HepG2 (cell line): Measurements from ENCODE around the gene KIAA1217. TPM values are rescaled to one million over a fixed set of nuclear protein-coding genes. Genes with fewer than 3 reads are reported as not detected.
A peak's percentile ranks its signal among the peaks of the same experiment; 100 is the strongest.

Experiments used
- ATAC-seq: fragments of 200-7000 bp; cut with Tn5 transposase; 3 replicates; pipeline ENCODE4 v1.9.1; 2020; ENCODE audit warnings: mild to moderate bottlenecking, moderate library complexity
- BruUV-seq: library from RNA; stranded (reverse); fragments of 400-500 nt; replicated peaks from 2 replicates; lab custom pipeline; 2021; lab: Mats Ljungman, UMichigan
- CTCF ChIA-PET: fragments of 300-600 bp; formaldehyde crosslinking; extraction: SDS; loops from one replicate; lab custom pipeline; 2021; ENCODE audit warnings: low total read pairs, inconsistent platforms, low intra/inter-chr PET ratio; lab: Yijun Ruan, JAX
- POLR2A ChIA-PET: fragments of 350-600 bp; sonication (Branson Sonifier 250); formaldehyde crosslinking; loops from one replicate; lab custom pipeline; 2020; ENCODE audit warnings: antibody characterized with exemption, inconsistent platforms; lab: Yijun Ruan, JAX
- DNase-seq: peaks from one replicate; pipeline ENCODE4 v3.0.0-alpha.2; 2015; ENCODE audit warnings: low spot score
- FAIRE-seq: peaks from 3 replicates; lab custom pipeline; 2011; peaks lifted over from hg19 to GRCh38; lab: Jason Lieb, UNC
- H2AFZ ChIP-seq: one replicate; pipeline ENCODE4 v1.6.1; 2011; ENCODE audit warnings: low read length, inconsistent platforms
- H3K27ac ChIP-seq: fragments of 300-600 bp; 3 replicates; pipeline ENCODE4 v1.8.0; 2011; ENCODE audit warnings: mixed run types, mild to moderate bottlenecking, mixed read lengths, low read length, inconsistent platforms; ENCODE audit not compliant: insufficient read depth; ENCODE audit errors: extremely low read length
- H3K27me3 ChIP-seq, 2 experiments: fragments of 200-600 bp in 1 of 2; 2 replicates in 1 of 2; 3 replicates in 1 of 2; pipeline versions ENCODE4 v1.6.0 to v1.8.0; 2011; ENCODE audit warnings: low read length in 2 of 2, mild to moderate bottlenecking in 2 of 2, moderate library complexity in 2 of 2, inconsistent platforms in 1 of 2; ENCODE audit not compliant: insufficient read depth in 2 of 2, control insufficient read depth in 1 of 2
- H3K36me3 ChIP-seq, 2 experiments: fragments of 200-600 bp in 1 of 2; replicated peaks in 1 of 2; 2 replicates in 1 of 2; 3 replicates in 1 of 2; pipeline versions ENCODE4 v1.5.1 to v1.8.0; 2011; ENCODE audit warnings: low read length in 2 of 2, inconsistent platforms in 1 of 2; ENCODE audit not compliant: insufficient read depth in 2 of 2, control insufficient read depth in 1 of 2
- H3K4me1 ChIP-seq: 2 replicates; pipeline ENCODE4 v1.5.1; 2012; ENCODE audit warnings: low read length, inconsistent platforms; ENCODE audit not compliant: insufficient read depth
- H3K4me2 ChIP-seq: 2 replicates; pipeline ENCODE4 v1.6.0; 2011; ENCODE audit warnings: low read depth, low read length, inconsistent platforms
- H3K4me3 ChIP-seq, 3 experiments: fragments of 200-600 bp in 1 of 3; sonication (generic), shearing (Covaris generic) in 1 of 3; replicated peaks in 1 of 3; 2 replicates each; pipeline ENCODE4 v1.5.1; 2011 to 2016; ENCODE audit warnings: low read length in 3 of 3, inconsistent platforms in 2 of 3, low read depth in 2 of 3, mild to moderate bottlenecking in 2 of 3, control low read depth in 1 of 3, mixed read lengths in 1 of 3; ENCODE audit not compliant: insufficient read depth in 1 of 3
- H3K79me2 ChIP-seq: one replicate; pipeline ENCODE4 v1.6.1; 2011; ENCODE audit warnings: low read length, inconsistent platforms; ENCODE audit not compliant: insufficient read depth
- H3K9ac ChIP-seq: 2 replicates; pipeline ENCODE4 v1.6.0; 2011; ENCODE audit warnings: mild to moderate bottlenecking, low read depth, low read length, inconsistent platforms; ENCODE audit not compliant: insufficient read depth
- H3K9me3 ChIP-seq: 2 replicates; pipeline ENCODE4 v1.5.1; 2012; ENCODE audit warnings: mild to moderate bottlenecking, low read length
- H4K20me1 ChIP-seq: 2 replicates; pipeline ENCODE4 v1.6.0; 2011; ENCODE audit warnings: inconsistent platforms, mild to moderate bottlenecking, low read length, moderate library complexity; ENCODE audit not compliant: insufficient read depth
- JARID2 ChIP-seq: sonication (generic); formaldehyde crosslinking; IDR thresholded peaks from 2 replicates; pipeline ENCODE4 v1.8.1; 2023; ENCODE audit warnings: missing genetic modification reagents, inconsistent platforms; ENCODE audit not compliant: insufficient replicate concordance
- MEF2D ChIP-seq: sonication (generic); formaldehyde crosslinking; IDR thresholded peaks from 2 replicates; pipeline ENCODE4 v1.5.1; 2020; ENCODE audit warnings: mild to moderate bottlenecking, missing genetic modification reagents
- NR2F1 ChIP-seq, 2 experiments: fragments of 450-650 bp in 1 of 2; formaldehyde crosslinking in 1 of 2; IDR thresholded peaks; 2 replicates each; pipeline versions ENCODE4 v1.5.0 to v1.6.1; 2016 to 2020; ENCODE audit warnings: mild to moderate bottlenecking in 1 of 2, missing compliant biosample characterization in 1 of 2, missing genetic modification reagents in 1 of 2, moderate library complexity in 1 of 2
- SOX5 ChIP-seq: IDR thresholded peaks from 2 replicates; pipeline ENCODE4 v1.6.1; 2016; ENCODE audit warnings: borderline replicate concordance
- SSRP1 ChIP-seq: IDR thresholded peaks from 2 replicates; pipeline ENCODE4 v1.6.1; 2016; ENCODE audit warnings: control low read depth
- ZNF101 ChIP-seq: sonication (generic); formaldehyde crosslinking; IDR thresholded peaks from 2 replicates; pipeline ENCODE4 v1.4.0; 2020; ENCODE audit warnings: mild to moderate bottlenecking, low read depth, missing genetic modification reagents, borderline replicate concordance
- ZNF629 ChIP-seq: sonication (generic); formaldehyde crosslinking; conservative IDR thresholded peaks from 2 replicates; pipeline ENCODE4 v1.5.0; 2020; ENCODE audit warnings: missing genetic modification reagents
- ZNF792 ChIP-seq: IDR thresholded peaks from 2 replicates; pipeline ENCODE4 v1.6.1; 2016
- WGBS: methylation state at CpG from one replicate; pipeline ENCODE4 v1.1.6; 2017; ENCODE audit warnings: low lambda C conversion rate; 5-methylcytosine and 5-hydroxymethylcytosine counted together
- in situ Hi-C: cut with HindIII; loops from 2 replicates; pipeline ENCODE4 v1.10.0; 2017; ENCODE audit warnings: low pct_unique_long_range_greater_than_20kb; ENCODE audit not compliant: extremely low pct_ligation_motif_present
- intact Hi-C: fragments of 100-400 bp; cut with micrococcal nuclease; formaldehyde crosslinking; loops from one replicate; pipeline ENCODE4 v1.10.0; 2022; ENCODE audit not compliant: unreplicated experiment
- polyA plus RNA-seq, 8 experiments: library from polyadenylated mRNA; depleted of rRNA in 3 of 8; stranded (reverse) in 7 of 8; unstranded in 1 of 8; fragments of >200 nt; fragmentation: Illumina TruSeq in 4 of 8; extraction: Trizol in 4 of 8; gene quantifications; 2 replicates each; pipeline versions ENCODE4 v1.2.1 to v1.2.3, GENCODE V29; 2011 to 2016; ENCODE audit warnings: low read depth in 4 of 8, missing spikeins in 1 of 8, mixed read lengths in 1 of 8; ENCODE audit not compliant: insufficient read depth in 1 of 8
- total RNA-seq, 5 experiments: library from RNA; depleted of rRNA; stranded (reverse); fragments of >200 nt; fragmentation: Illumina TruSeq; extraction: Trizol; gene quantifications; 2 replicates each; pipeline ENCODE4 v1.2.3, GENCODE V29; 2016; ENCODE audit warnings: low read depth in 1 of 5
- TF ChIP-seq, protein P1 (sequence below): IDR thresholded peaks from 2 replicates; pipeline ENCODE4 v1.6.1; 2016; ENCODE audit warnings: missing genetic modification reagents, missing compliant biosample characterization
- TF ChIP-seq, protein P2 (sequence below): conservative IDR thresholded peaks from 2 replicates; pipeline ENCODE4 v1.6.1; 2018; ENCODE audit warnings: missing genetic modification reagents
- TF ChIP-seq, protein P3 (sequence below): sonication (generic); formaldehyde crosslinking; IDR thresholded peaks from 2 replicates; pipeline ENCODE4 v1.8.0; 2022; ENCODE audit warnings: missing genetic modification reagents, low read depth, mild to moderate bottlenecking, borderline replicate concordance
- TF ChIP-seq, protein P4 (sequence below): sonication (generic); formaldehyde crosslinking; IDR thresholded peaks from 2 replicates; pipeline ENCODE4 v1.5.0; 2020; ENCODE audit warnings: mild to moderate bottlenecking, missing genetic modification reagents

KIAA1217 gene
- total and polyA plus RNA-seq, 2 of the 13 experiments (the other 11 are each of a cell fraction or from before 2014, with no cell fraction given) = 4.6 to 10.9 TPM

DNA sequence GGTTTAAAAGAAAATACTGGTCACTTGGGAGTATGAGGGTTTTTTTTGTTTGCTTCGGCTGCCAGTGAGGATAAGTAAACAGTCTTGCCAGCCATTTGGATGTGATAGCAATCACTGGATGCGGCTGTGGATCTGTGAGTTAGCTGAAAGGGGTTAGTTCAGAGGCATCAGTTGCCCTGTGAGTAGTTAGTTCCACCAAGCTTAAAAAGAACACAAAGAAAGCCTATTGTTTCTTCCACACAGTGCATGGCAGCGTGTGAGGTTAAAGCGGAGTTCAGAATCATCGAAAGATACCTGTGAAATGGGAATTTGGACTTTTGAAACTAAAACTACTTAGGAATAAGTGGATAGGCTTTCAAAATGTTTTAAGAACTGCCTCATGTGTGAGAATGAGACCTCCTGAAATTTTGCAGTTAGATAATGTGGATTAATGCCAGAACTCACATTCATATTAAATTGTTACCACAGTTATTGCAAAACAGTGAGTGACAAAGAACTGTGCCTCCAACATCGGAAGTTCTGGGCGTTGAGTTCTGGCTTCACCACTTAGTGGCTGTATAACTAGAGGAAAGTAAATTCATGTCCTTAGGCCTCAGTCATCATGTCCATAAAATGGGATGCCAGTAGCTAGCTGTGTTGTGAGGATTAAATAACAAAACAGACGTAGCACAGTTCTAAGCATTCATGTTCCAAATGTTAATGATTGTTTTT lies 31.3 kb downstream of the KIAA1217 start:
- H4K20me1 ChIP-seq = 0 out of 2 replicates have a peak, but pooled peaks cover 3% of the 10 kb centered on the region
- BruUV-seq = TSS peak; percentile 12
- FAIRE-seq = no peak
- peaks cover 0 to under 1% of the 10 kb centered on the region in 2 experiments; a peak in 1 of 5 replicates for H3K36me3 ChIP-seq
- H3K4me1 ChIP-seq = peaks cover 32% of the 10 kb centered on the region
- H3K27me3 ChIP-seq = no peaks in the 10 kb centered on the region
- POLR2A ChIA-PET = no interaction called here
- no peak overlapping the region for H3K9ac ChIP-seq
- TF ChIP-seq ZNF629 (CRISPR knock-in tag) = peak; percentile 84
- TF ChIP-seq, protein P1, sequence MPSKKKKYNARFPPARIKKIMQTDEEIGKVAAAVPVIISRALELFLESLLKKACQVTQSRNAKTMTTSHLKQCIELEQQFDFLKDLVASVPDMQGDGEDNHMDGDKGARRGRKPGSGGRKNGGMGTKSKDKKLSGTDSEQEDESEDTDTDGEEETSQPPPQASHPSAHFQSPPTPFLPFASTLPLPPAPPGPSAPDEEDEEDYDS = no peak
- intact Hi-C loops (no loop called here), in situ Hi-C loops (no loop called here)
- no peak overlapping the region for H3K4me2 ChIP-seq
- 82% methylated on average over 8 of the region's 8 CpGs for WGBS
- no peak overlapping the region for H3K27ac ChIP-seq
- no peak for ATAC-seq
- H3K79me2 ChIP-seq = no peaks in the 10 kb centered on the region
- no peak overlapping the region for H3K4me3 ChIP-seq
- H2AFZ ChIP-seq = no peak overlapping the region
- no peaks in the 10 kb centered on the region for H3K9me3 ChIP-seq
- DNase-seq = peak; percentile 39
- CTCF ChIA-PET = no interaction called here

DNA sequence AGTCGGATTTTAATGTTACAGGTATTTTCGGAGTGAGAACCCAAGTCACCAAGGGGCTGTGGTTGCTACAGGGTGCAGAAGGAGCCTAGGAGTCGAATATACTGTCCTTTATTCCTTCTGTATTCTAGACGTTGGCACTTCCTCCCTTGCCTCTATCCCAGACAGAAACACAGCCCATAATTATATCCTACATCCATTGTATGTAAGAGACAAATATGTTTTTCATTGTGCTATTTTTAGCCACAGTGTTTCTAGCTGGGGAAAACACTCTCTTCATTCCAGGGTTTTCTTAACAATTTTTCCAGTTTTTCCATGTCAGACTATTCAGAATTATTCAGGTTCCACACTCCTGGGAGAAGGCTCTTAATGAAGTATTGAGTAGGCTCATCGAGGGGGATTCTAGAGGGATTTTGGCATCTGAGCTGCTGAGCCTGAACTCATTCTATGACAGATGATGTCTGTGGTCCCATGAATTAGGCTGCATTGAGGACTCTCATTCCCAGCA lies 32.6 kb downstream of the KIAA1217 start:
- FAIRE-seq (no peak), DNase-seq (no peak), ATAC-seq (no peak)
- Histone ChIP-seq H3K4me2 (no peak overlapping the region), H3K4me3 (no peak overlapping the region), H3K79me2 (no peaks in the 10 kb centered on the region), H3K27ac (no peak overlapping the region), H2AFZ (no peak overlapping the region), H3K9ac (no peak overlapping the region), H3K27me3 (no peaks in the 10 kb centered on the region), H3K4me1 (peaks cover 31% of the 10 kb centered on the region), H3K36me3 (peaks cover 0 to 2% of the 10 kb centered on the region in 2 experiments; a peak in 2 of 5 replicates), H3K9me3 (no peaks in the 10 kb centered on the region), H4K20me1 (0 out of 2 replicates have a peak, but pooled peaks cover 3% of the 10 kb centered on the region)
- intact Hi-C loops = loop anchor here (1.0 kb wide), 1 partner anchor 9 kb away; no protein-coding TSS in a partner anchor
- WGBS = 96% methylated on average over 5 of the region's 5 CpGs
- in situ Hi-C loops = no loop called here
- no TSS peak for BruUV-seq
- ChIA-PET CTCF (no interaction called here), POLR2A (no interaction called here)
- TF ChIP-seq ZNF792 (CRISPR knock-in tag) = no peak
- TF ChIP-seq, protein P2, sequence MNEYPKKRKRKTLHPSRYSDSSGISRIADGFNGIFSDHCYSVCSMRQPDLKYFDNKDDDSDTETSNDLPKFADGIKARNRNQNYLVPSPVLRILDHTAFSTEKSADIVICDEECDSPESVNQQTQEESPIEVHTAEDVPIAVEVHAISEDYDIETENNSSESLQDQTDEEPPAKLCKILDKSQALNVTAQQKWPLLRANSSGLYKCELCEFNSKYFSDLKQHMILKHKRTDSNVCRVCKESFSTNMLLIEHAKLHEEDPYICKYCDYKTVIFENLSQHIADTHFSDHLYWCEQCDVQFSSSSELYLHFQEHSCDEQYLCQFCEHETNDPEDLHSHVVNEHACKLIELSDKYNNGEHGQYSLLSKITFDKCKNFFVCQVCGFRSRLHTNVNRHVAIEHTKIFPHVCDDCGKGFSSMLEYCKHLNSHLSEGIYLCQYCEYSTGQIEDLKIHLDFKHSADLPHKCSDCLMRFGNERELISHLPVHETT (CRISPR knock-in tag) = no peak
- TF ChIP-seq JARID2 (CRISPR knock-in tag) = no peak
- TF ChIP-seq, protein P3, sequence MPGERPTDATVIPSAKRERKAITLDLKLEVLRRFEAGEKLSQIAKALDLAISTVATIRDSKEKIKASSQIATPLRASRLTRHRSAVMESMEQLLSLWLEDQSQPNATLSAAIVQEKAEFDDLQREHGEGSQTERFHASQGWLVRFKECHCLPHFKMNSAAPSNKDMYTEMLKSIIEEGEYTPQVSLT = no peak
- no peak for TF ChIP-seq MEF2D
- no peak for TF ChIP-seq SSRP1
- TF ChIP-seq SOX5 (CRISPR knock-in tag) = no peak
- TF ChIP-seq NR2F1 (CRISPR knock-in tag; IDR thresholded peaks at IDR 0.05) = no peak
- TF ChIP-seq, protein P4, sequence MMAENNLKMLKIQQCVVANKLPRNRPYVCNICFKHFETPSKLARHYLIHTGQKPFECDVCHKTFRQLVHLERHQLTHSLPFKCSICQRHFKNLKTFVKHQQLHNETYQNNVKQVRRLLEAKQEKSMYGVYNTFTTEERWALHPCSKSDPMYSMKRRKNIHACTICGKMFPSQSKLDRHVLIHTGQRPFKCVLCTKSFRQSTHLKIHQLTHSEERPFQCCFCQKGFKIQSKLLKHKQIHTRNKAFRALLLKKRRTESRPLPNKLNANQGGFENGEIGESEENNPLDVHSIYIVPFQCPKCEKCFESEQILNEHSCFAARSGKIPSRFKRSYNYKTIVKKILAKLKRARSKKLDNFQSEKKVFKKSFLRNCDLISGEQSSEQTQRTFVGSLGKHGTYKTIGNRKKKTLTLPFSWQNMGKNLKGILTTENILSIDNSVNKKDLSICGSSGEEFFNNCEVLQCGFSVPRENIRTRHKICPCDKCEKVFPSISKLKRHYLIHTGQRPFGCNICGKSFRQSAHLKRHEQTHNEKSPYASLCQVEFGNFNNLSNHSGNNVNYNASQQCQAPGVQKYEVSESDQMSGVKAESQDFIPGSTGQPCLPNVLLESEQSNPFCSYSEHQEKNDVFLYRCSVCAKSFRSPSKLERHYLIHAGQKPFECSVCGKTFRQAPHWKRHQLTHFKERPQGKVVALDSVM (CRISPR knock-in tag) = no peak
- TF ChIP-seq ZNF101 = no peak
